ENCODE results near the gene VARS1. TPM values are rescaled to one million over a fixed set of nuclear protein-coding genes. Genes with fewer than 3 reads are reported as not detected.
A peak's percentile ranks its signal among the peaks of the same experiment; 100 is the strongest.

The VARS1 gene
- total and polyA plus RNA-seq, 2 of the 8 experiments (the other 6 are each of a cell fraction or from before 2014, with no cell fraction given), result 53.5 to 162 TPM

DNA sequence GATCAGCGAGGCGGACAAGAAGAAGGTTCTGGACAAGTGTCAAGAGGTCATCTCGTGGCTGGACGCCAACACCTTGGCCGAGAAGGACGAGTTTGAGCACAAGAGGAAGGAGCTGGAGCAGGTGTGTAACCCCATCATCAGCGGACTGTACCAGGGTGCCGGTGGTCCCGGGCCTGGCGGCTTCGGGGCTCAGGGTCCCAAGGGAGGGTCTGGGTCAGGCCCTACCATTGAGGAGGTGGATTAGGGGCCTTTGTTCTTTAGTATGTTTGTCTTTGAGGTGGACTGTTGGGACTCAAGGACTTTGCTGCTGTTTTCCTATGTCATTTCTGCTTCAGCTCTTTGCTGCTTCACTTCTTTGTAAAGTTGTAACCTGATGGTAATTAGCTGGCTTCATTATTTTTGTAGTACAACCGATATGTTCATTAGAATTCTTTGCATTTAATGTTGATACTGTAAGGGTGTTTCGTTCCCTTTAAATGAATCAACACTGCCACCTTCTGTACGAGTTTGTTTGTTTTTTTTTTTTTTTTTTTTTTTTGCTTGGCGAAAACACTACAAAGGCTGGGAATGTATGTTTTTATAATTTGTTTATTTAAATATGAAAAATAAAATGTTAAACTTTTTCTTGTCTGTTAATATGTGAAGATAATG lies 34.2 kb upstream of the VARS1 start:
- DNase-seq (ENCODE audit: low read depth in 1 of 2, low spot score in 2 of 2) (no peak), FAIRE-seq (no peak)
- H4K8ac ChIP-seq (ENCODE audit: extremely low read depth, insufficient read depth, low read length), result no peak overlapping the region
- H3K9ac ChIP-seq (replicated peaks in 1 of 4; ENCODE audit: extremely low read depth in 1 of 4, low read depth in 3 of 4, low read length in 3 of 4), result peak overlapping the region in 1 of 4 experiments; percentile 70; a peak in 1 of 7 replicates
- H3K14ac ChIP-seq (ENCODE audit: insufficient read length), result no peak overlapping the region
- H3K9me3 ChIP-seq (ENCODE audit: insufficient read depth in 2 of 2, low read depth in 1 of 2, low read length in 1 of 2), result no peaks in the 10 kb centered on the region
- no peak overlapping the region for H2BK20ac ChIP-seq (ENCODE audit: low read length)
- CTCF ChIA-PET (ENCODE audit: partially characterized antibody), result interaction anchor here (1.0 to 3.5 kb wide), 37 partner anchors 8 to 178 kb away, joined by 3 to 27 read pairs (median 5); partner anchors contain the start of genes BAG6, CLIC1, LSM2 and LY6G5C
- no peaks in the 10 kb centered on the region for H3K27me3 ChIP-seq (replicated peaks in 1 of 4; ENCODE audit: control insufficient read depth in 3 of 4, extremely low read depth in 1 of 4, insufficient read depth in 3 of 4, low read length in 3 of 4)
- H2BK15ac ChIP-seq (ENCODE audit: low read length), result no peak overlapping the region
- POLR2A ChIA-PET (ENCODE audit: partially characterized antibody), result interaction anchor here (0.8 to 11.4 kb wide), 16 partner anchors 8 to 208 kb away, joined by 3 to 189 read pairs (median 4); partner anchors contain the start of genes BAG6, LY6G5C, LY6G6C and MPIG6B
- no peak overlapping the region for H2AFZ ChIP-seq (ENCODE audit: low read length)
- H3K56ac ChIP-seq (replicated peaks; ENCODE audit: insufficient read length, low read depth, low read length), result no peak overlapping the region
- H3K4me3 ChIP-seq (ENCODE audit: extremely low read depth in 1 of 4, insufficient read depth in 2 of 4, low read depth in 3 of 4, low read length in 4 of 4), result peak overlapping the region; percentile 60 to 91 (median 80)
- H3K4me1 ChIP-seq (replicated peaks in 1 of 4; ENCODE audit: control insufficient read depth in 3 of 4, insufficient read depth in 4 of 4, low read length in 3 of 4), result peaks cover 4 to 12% (median 9%) of the 10 kb centered on the region in 4 experiments; a peak in 6 of 7 replicates
- peaks cover 2% of the 10 kb centered on the region; the same call in 1 of the 2 replicates for H3K79me1 ChIP-seq (ENCODE audit: low read depth, low read length)
- H3K4ac ChIP-seq (replicated peaks; ENCODE audit: insufficient read length, low read depth, low read length), result no peak overlapping the region
- no peak overlapping the region for H2AK5ac ChIP-seq (ENCODE audit: low read depth, low read length)
- H3K36me3 ChIP-seq (ENCODE audit: control insufficient read depth in 2 of 4, insufficient read depth in 4 of 4, low read length in 3 of 4), result no peaks in the 10 kb centered on the region
- H4K20me1 ChIP-seq (replicated peaks in 1 of 2; ENCODE audit: control insufficient read depth in 1 of 2, insufficient read depth in 2 of 2, low read length in 2 of 2), result peaks cover 0 to 3% of the 10 kb centered on the region in 2 experiments
- no peak overlapping the region for H2BK120ac ChIP-seq (replicated peaks; ENCODE audit: low read depth, low read length)
- H4K5ac ChIP-seq (ENCODE audit: insufficient read length, low read depth, low read length), result no peak overlapping the region
- H3K27ac ChIP-seq (ENCODE audit: low read depth, low read length), result no peak overlapping the region
- H2BK12ac ChIP-seq (ENCODE audit: low read depth, low read length), result no peak overlapping the region
- peaks cover 0 to 23% of the 10 kb centered on the region in 2 experiments; a peak in 2 of 4 replicates for H3K79me2 ChIP-seq (ENCODE audit: control insufficient read depth in 1 of 2, insufficient read depth in 2 of 2, low read length in 2 of 2)
- H4K91ac ChIP-seq (replicated peaks; ENCODE audit: insufficient read length, low read length), result no peak overlapping the region
- H3K18ac ChIP-seq (ENCODE audit: extremely low read depth, low read length), result no peak overlapping the region
- no peak overlapping the region for H3K23ac ChIP-seq (ENCODE audit: insufficient read length)
- peaks cover 13% of the 10 kb centered on the region for H3K23me2 ChIP-seq (ENCODE audit: low read depth, low read length)
- 20% methylated on average over 12 of the region's 15 CpGs; no CpG with 5 or more reads in 1 of the 2 experiments for WGBS, 2 experiments (ENCODE audit: extremely low coverage in 1 of 2, insufficient coverage in 1 of 2, insufficient read length in 1 of 2, insufficient replicate concordance in 2 of 2, low coverage in 1 of 2, low lambda C conversion rate in 2 of 2, missing lambda C conversion rate in 1 of 2)
- H3K4me2 ChIP-seq (ENCODE audit: insufficient read depth in 1 of 2, low read depth in 2 of 2, low read length in 2 of 2), result peak overlapping the region; percentile 81 to 89
- no peak overlapping the region for H2BK5ac ChIP-seq (ENCODE audit: low read depth, low read length)
- TF ChIP-seq HDAC2 (IDR thresholded peaks at IDR 0.05; ENCODE audit: borderline replicate concordance in 1 of 2, low read depth in 2 of 2, low read length in 2 of 2), result no peak
- no peak for TF ChIP-seq EZH2 (IDR thresholded peaks at IDR 0.05; ENCODE audit: low read depth, low read length, severe bottlenecking)
- TF ChIP-seq CTCF (IDR thresholded peaks at IDR 0.05; ENCODE audit: control extremely low read depth in 1 of 3, insufficient read depth in 1 of 3, low read depth in 1 of 3, low read length in 3 of 3), result peak in 1 of 3 experiments; percentile 14; a peak in 1 of 4 replicates
- TF ChIP-seq TEAD4 (IDR thresholded peaks at IDR 0.05; ENCODE audit: low read depth, low read length), result no peak
- peak; percentile 73; the same call in 1 of the 2 replicates for TF ChIP-seq KDM5A (IDR thresholded peaks at IDR 0.05; ENCODE audit: low read length)
- no peak for TF ChIP-seq CTBP2 (IDR thresholded peaks at IDR 0.05; ENCODE audit: borderline replicate concordance, insufficient read depth, insufficient read length, low read length)
- TF ChIP-seq, protein P1, sequence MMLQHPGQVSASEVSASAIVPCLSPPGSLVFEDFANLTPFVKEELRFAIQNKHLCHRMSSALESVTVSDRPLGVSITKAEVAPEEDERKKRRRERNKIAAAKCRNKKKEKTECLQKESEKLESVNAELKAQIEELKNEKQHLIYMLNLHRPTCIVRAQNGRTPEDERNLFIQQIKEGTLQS (IDR thresholded peaks at IDR 0.05; ENCODE audit: insufficient read depth, low read depth, low read length), result no peak
